AG08395 (cell line): ENCODE data around the gene GFOD2.
"Not testable (repeated sequence)": the region's sequence is repeated elsewhere in the genome, so short reads cannot be mapped to it uniquely, and the experiment has no call there.

Source experiments
- DNase-seq: peaks from one replicate; pipeline ENCODE4 v3.0.0; 2012; ENCODE audit warnings: mixed read lengths, low spot score

Gene GFOD2

GRCh38 chr16:67719048-67719777 lies at the start of gene GFOD2:
GFOD2 (minus strand) TSS chr16:67719316; CDS start chr16:67685715, 33,601 bp downstream.
- DNase-seq: peak; percentile 100

- no peak for DNase-seq
Measured at GRCh38 chr16:67767953-67768352, 48.8 kb upstream of the GFOD2 start.

GRCh38 chr16:67766291-67766690 lies 47.2 kb upstream of the GFOD2 start:
- DNase-seq: no peak

- no peak for DNase-seq
Measured at GRCh38 chr16:67764158-67764667, 45.1 kb upstream of the GFOD2 start.

GRCh38 chr16:67763066-67763465 lies 44.0 kb upstream of the GFOD2 start:
- no peak for DNase-seq

GRCh38 chr16:67762385-67762784 lies 43.3 kb upstream of the GFOD2 start:
- DNase-seq: no peak

- no peak for DNase-seq
Measured at GRCh38 chr16:67761924-67762323, 42.8 kb upstream of the GFOD2 start.

- no peak for DNase-seq
Measured at GRCh38 chr16:67760956-67761230, 41.8 kb upstream of the GFOD2 start.

GRCh38 chr16:67760206-67760955 lies 41.3 kb upstream of the GFOD2 start:
- no peak for DNase-seq

- DNase-seq: no peak
Measured at GRCh38 chr16:67758966-67759365, 39.9 kb upstream of the GFOD2 start.

GRCh38 chr16:67758006-67758405 lies 38.9 kb upstream of the GFOD2 start:
- DNase-seq: no peak

GRCh38 chr16:67752641-67753040 lies 33.5 kb upstream of the GFOD2 start:
- no peak for DNase-seq

- not testable (repeated sequence) for DNase-seq
Measured at GRCh38 chr16:67751331-67751730, 32.2 kb upstream of the GFOD2 start.

GRCh38 chr16:67750466-67750865 lies 31.4 kb upstream of the GFOD2 start:
- no peak for DNase-seq

GRCh38 chr16:67749436-67750078 lies 30.4 kb upstream of the GFOD2 start:
- no peak for DNase-seq

- DNase-seq: no peak
Measured at GRCh38 chr16:67748834-67749233, 29.7 kb upstream of the GFOD2 start.

GRCh38 chr16:67746846-67747245 lies 27.7 kb upstream of the GFOD2 start:
- DNase-seq: no peak

- no peak for DNase-seq
Measured at GRCh38 chr16:67741118-67741517, 22.0 kb upstream of the GFOD2 start.

- DNase-seq: no peak
Measured at GRCh38 chr16:67740391-67740790, 21.3 kb upstream of the GFOD2 start.

- DNase-seq: no peak
Measured at GRCh38 chr16:67736858-67737257, 17.7 kb upstream of the GFOD2 start.

GRCh38 chr16:67734731-67735201 lies 15.7 kb upstream of the GFOD2 start:
- no peak for DNase-seq

GRCh38 chr16:67733734-67734470 lies 14.8 kb upstream of the GFOD2 start:
- DNase-seq: no peak
